Esophagus squamous epithelium (tissue), 4 donors: ENCODE measurements around the gene SSB.

ENCODE experiments used
- CTCF ChIP-seq, 6 experiments: fragments of 450-650 bp in 4 of 6; fragments of 200-600 bp in 2 of 6; sonication (generic) in 2 of 6; IDR thresholded peaks; one replicate each; pipeline ENCODE4 v1.5.1; 2016 to 2019; ENCODE audit warnings: antibody characterized with exemption in 6 of 6, mild to moderate bottlenecking in 4 of 6, moderate library complexity in 4 of 6
- POLR2A ChIP-seq, 4 donors: fragments of 450-650 bp; IDR thresholded peaks; one replicate each; pipeline ENCODE4 v1.6.1; 2017; ENCODE audit warnings: antibody characterized with exemption in 4 of 4, mild to moderate bottlenecking in 4 of 4, moderate library complexity in 3 of 4

- no peak for TF ChIP-seq CTCF (IDR thresholded peaks at IDR 0.05)
- TF ChIP-seq POLR2A (IDR thresholded peaks at IDR 0.05), result no peak
Observed at GRCh38 chr2:169759987-169760386, 38.7 kb upstream of the SSB start.
